GM19025 (cell line): ENCODE data around the gene ITPRID2.
A peak's percentile ranks its signal among the peaks of the same experiment; 100 is the strongest.

Experiments used
- ATAC-seq: cut with Tn5 transposase; IDR thresholded peaks from one replicate; pipeline ENCODE4 v1.9.1; 2021; ENCODE audit warnings: mild to moderate bottlenecking, low read depth, moderate library complexity; ENCODE audit not compliant: unreplicated experiment

The ITPRID2 gene

DNA sequence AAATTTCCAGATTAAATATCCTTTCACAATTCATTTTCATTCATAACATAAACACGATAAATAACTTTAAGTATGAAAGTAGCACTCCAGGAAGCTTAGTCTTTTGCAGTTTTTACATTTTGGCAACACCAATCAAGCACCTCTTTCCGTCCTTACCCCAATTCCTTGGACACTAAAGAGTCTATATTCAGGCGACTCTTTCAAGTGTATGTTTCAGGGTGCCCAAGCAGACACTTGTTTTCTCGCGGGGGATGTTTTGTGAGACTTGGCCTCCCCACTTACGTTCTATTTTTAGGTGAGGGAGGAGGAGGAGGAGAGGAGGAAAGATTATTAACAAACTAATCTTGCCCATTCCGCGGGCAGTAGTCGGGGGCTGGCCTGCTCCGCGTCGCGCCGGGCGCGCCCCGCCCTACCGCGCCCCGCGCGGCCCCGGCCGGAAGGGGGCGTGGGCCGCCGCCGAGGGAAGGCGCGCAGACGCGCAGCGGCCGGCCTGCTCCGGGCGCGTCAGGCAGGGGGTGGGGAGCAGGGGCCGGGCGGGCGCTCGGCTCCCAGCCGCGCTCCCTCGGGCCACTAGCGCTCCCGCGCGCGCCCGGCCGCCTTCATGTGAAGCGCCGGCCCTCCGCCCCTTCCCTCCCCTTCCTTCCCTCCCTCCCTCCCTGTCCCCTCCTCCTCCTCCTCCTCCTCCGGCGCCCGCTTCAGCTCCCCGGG is at the start of gene ITPRID2:
Gene ITPRID2, plus strand, starts transcription at position 473 of the 708 bp plus-strand sequence. CDS start 337 bp downstream, outside the sequence.
- peak; percentile 86 for ATAC-seq

DNA sequence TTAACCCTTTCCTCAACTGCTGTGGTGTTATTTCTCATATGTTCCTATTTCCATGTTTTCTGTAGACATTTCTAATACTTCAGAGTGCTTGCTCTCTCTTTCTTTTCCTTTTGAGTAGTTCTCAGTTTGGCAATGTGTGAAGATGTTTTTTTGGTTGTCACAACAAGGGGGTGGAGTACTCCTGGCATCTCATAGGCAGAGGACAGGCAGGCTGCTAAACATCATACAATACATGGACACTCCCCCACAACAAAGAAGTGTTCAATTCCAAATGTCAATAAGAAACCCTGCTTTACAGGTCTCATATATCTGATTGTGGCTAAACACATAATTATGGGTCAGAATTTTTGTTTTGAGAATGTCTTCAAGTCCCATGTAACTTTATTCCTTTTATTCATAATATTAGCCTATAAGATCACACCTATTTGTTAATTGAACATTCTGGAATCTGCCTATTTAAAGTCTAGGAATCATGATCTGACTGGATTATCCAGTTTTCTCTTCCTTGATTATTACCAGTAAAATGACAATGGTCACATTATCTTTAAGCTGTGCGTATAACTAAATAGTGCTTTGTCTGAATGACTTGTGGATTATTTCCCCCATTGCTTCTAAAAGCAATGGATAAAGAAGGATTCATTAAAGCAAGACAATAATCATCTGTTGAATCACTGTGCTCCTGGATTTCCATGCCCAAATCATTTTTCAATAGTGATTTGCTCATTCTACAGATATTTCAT is 46.8 kb upstream of the ITPRID2 start:
- no peak for ATAC-seq

- ATAC-seq: no peak
Measured at GRCh38 chr2:181846399-181847197, 44.9 kb upstream of the ITPRID2 start.

- no peak for ATAC-seq
Measured at GRCh38 chr2:181847198-181847556, 44.4 kb upstream of the ITPRID2 start.

- no peak for ATAC-seq
Measured at GRCh38 chr2:181847702-181848101, 43.8 kb upstream of the ITPRID2 start.

DNA sequence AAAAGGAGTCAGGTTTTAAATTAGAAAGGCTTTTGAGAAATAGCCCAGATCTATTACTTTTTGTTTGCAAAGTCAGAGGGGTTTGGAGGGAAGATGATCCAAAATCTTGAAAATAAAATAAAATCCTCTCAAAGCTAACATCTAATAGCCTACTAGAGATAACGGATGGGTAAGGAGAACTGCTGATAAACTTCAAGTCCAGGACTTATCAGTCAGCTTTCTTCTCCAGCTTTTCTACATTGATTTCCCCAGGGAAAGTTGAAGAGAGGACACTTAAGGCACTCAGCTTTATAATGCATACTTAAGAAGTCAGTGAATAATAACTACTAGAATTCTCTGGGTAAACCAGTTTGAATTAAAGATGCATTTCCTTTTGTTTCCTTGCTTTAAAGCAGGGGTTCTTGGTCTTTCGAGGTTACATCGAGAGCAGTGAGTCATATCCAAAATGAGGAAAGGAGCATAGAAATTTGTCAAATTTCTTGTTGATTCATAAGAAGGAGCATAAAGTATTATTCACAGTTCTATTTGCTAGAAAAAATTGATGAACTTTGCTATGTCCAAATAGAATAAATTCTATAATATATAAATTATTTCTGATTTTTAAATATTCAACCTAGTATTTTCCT is 43.2 kb upstream of the ITPRID2 start:
- ATAC-seq: no peak

DNA sequence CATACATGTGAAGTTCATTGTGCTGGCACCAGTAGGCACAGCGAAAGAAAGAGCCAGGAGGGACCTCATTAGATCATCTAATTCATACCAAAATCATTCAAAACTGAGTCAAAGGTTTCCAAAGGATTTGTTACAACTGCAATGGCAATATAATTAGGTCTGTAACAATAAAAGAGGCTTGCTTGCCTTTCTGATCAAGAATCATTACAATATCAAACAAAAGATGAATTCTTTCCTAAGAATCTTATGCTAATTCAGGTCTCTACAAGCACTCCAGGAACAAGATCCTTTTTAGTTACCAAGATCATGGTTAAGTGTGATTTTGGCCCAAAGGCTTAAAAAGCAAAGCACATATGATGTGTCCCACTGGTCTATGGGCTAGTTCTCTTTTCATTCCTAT is 41.9 kb upstream of the ITPRID2 start:
- no peak for ATAC-seq

DNA sequence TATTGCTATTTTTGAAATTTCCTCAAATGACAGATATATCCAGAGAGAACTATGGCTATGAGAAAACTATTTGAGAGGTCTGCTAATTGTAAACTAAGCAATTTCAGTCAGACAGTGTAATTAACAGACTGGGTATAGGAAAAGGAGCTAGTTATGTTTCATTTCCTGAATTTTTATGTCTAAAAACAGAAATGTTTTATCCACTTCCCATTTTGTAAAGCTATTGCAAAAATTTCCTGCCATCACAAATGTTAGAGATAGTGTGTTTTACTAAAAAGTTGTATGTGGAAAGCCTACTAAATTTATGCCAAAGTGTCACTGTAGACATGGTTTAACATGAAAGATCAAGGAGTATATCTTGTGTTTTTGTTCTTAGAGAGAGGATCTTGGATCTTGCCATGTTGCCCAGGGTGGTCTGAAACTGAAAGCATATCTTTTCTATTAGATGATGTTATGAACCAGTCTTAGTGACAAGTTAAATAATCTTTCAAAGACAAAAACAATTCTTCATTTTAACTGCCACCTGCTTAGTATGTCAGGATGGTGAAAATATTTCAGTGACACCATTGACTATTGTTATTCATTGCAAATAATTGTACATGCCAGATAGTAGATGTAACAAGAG is 40.5 kb upstream of the ITPRID2 start:
- peak; percentile 50 for ATAC-seq

DNA sequence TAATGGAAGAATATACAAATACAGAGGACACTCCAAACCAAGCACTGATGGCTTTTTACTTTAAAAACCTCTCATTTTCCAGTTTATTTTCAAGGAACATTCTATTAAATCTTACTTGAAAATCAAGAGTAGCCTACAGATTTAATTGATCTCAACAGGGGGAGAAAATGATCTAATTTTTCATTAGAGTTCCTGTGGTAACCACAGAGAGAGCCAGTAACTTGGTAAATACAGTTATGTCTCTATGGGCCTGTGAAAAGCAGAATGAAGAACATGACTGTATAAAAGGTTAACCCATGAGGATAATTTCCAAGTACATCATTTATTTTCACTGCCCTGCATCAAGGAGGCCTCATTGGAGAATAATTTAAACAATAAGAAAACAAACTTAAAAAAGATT is 39.8 kb upstream of the ITPRID2 start:
- no peak for ATAC-seq

- no peak for ATAC-seq
Measured at GRCh38 chr2:181853696-181854095, 37.8 kb upstream of the ITPRID2 start.

- ATAC-seq: no peak
Measured at GRCh38 chr2:181857483-181857882, 34.0 kb upstream of the ITPRID2 start.

DNA sequence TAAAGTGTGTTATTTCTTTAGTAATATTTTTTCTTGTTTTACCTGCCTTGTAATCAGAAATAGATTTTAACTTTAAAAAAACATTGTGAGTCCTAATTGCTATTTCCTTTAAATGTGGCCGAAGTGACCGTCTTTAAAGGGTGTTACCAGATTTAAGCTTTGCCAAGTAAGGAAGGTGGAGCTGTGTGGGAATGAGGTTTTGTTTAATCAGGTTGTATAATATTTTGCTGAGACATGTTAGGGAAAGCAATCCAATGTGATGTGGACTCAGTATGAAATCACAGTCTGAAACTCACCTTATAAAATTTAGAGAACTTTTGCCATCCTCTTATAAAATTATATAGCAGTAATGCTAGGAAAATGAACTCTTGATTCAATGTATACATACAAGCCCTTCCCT is 32.9 kb upstream of the ITPRID2 start:
- ATAC-seq: no peak

GRCh38 chr2:181859123-181859522 is 32.4 kb upstream of the ITPRID2 start:
- ATAC-seq: no peak

DNA sequence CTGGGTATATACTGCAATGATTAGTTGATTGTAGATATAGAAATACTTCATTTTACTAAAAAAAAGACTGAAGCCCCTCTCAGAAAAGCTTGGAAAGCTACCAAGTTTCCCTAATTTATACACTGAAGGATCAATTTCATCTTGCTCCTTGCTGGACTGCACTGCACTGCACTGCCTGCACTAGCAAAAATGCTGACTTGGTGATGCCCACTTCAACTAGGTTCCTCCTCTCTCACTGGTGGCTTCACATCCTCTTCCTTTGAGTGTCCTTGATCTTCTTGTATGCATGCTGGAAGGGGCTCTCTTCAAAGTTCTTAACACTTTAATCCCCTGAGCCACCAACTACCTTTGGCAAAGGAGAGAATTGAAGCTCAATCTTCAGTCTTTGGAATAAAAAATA is 31.7 kb upstream of the ITPRID2 start:
- ATAC-seq: no peak

DNA sequence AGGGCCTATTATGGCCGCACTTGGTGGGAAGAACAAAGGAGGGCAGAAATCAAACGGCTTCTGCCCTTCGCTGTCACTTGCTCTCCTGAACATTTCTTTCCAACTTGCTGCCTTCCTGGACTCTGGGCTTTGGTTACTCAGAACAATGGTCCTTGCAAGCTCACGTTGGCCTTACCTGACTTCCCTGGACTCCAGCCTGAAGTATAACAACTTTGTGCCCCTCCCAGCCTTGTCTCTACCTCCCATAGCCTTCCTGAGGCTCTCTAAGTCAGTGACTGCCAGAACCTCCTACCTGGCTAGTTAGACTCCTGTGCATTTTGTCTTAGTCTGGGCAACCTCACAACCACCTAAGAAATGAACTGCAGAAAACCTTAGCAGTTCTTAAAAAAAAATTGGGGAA is 30.2 kb upstream of the ITPRID2 start:
- ATAC-seq: no peak

DNA sequence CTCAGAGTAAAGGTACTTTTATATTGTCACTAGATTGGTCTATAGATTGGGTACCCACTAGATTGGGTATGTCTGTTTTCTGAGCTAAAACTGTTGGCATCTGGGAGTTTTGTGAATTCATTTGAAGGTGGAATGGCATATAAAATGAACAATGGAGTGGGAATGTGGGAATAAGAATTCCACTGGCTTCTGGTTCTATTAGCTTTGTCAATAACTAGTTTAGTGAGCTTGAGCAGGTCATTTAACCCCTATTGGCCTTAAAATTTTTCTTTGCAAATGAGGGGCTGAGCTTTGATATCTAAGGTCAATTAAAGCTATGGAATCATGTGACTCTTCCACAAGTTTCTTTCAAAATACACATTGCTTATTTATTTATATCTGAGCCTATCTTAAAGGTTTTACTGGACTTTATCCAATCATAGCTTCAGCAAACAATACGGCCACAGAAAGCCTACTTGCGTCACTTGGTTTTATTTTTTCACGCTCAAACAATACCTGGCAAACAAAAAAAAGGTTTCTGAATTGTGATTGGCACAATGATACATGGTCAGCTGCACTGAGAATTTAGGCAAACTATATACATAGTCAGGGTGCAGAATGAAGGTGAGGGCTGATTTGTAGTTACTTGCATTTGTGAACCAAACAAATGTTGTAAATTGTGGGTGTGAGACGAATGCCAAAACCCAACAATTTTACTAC is 28.8 kb upstream of the ITPRID2 start:
- ATAC-seq: no peak

GRCh38 chr2:181872178-181872577 is 19.4 kb upstream of the ITPRID2 start:
- ATAC-seq: no peak

DNA sequence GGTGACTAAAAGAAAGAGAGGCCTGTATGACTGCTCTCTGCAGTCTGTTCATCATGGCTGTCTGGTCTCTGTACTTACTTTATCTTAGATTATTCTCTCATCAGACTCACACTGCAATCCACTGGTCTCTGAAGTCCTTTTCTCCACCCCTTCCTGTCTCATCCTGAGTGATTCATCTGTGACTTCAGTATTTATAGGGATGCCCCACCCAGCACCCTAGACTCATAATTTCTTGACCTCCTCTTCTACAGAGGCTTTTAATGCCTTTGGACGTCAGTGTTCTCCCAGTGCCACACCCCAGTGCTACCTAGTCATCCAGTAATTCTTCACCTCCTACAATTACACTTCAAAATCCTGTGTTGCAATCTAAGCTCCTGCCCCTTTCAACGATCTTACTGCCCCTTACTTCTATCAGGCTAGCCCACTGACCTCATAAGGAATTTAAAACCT is 14.9 kb upstream of the ITPRID2 start:
- ATAC-seq: no peak

DNA sequence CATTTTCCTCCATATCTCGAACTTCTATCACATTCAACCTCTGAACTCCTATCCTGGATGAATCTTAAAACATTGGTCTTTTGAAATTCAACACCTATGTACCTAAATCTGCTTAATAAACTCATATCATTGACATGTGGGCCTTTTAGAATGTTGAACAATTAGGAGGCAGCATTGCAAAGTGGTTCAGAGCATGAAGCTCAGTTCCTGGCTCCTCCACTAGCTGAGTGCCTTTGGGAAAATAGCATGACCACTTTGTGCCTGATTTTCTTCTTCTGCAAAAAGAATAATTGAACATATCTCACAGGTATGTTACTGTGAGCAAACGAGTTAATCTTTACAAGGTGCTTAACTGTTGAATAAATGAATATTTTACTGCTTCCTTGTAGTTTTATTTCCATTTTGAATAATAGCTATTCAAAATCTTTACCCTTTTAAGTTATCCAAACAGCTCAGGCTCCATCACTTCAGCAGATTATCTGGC is 14.3 kb upstream of the ITPRID2 start:
- ATAC-seq: no peak

- no peak for ATAC-seq
Measured at GRCh38 chr2:181878448-181878847, 13.1 kb upstream of the ITPRID2 start.
